Kidney tubule cell (primary cell): ENCODE measurements around the gene MRFAP1L1.
"Not testable (repeated sequence)": the region's sequence is repeated elsewhere in the genome, so short reads cannot be mapped to it uniquely, and the experiment has no call there.

ENCODE experiments used
- DNase-seq: peaks from one replicate; pipeline ENCODE4 v3.0.0-alpha.2; 2018; ENCODE audit warnings: low spot score

MRFAP1L1 gene

DNA sequence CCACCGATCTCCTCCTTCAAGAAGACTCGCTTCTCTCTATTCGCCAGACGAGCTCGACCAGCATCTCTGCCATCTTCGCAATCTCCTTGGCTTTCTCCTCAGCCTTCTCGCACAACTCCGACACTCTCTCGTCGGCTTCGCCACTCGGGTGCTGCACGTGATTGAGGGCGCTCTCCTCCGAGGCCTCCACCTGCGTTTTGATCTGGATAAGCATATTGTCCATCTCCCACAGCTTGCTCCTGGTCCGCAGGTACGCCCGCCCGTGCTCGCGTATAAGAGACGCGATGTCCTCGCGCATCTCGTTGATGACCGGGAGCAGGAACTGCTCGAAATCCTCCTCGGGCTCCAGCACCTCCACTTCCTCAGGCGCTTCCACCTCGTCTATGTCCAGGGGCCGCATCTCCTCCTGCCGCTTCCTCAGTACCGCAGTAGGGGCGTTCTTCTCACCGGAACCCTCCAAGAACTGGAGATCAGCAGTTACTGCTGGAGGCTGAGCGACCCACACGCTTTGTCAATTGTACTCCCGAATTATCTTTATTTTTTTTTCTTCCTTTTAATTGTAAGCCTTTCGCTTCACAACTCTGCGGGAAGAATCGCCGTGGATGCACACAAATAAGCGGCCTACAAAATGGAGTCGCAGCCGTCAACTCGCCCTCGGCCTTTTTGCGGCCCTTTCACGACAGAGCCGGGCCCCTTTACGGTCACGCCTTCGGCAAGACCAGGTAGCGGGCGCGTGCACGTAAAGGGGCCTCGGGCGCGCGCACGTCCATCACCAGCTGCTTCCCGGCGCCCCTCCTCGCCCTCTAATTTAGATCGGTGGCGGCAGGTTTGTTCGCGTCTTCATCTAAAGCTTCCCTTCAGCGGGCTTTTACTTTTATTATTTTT lies at the start of gene MRFAP1L1:
TSS of gene MRFAP1L1 (minus strand) at position 636 of the 885 bp plus-strand sequence. CDS start at position 400, 236 bp downstream.
- peak; percentile 97 for DNase-seq

DNA sequence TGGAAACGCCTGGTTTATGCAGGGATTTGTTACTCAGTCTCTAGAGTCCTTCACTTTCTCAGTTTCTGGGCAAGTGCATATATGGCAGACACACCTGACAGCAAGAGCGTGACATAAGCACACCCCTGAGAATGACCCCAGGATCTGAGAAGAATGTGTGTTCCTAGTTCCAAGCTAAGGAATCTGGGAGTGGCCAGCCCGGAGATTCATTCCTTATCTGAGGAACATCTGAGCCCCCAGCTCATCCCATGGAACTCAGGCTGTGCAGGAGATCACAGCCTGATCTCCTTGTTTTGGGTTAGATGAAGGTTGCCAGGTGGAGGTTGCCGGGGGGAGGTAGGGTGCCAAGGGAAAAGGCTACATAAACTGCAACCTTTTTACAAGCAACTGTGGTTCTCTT lies 49.1 kb upstream of the MRFAP1L1 start:
- no peak for DNase-seq

DNA sequence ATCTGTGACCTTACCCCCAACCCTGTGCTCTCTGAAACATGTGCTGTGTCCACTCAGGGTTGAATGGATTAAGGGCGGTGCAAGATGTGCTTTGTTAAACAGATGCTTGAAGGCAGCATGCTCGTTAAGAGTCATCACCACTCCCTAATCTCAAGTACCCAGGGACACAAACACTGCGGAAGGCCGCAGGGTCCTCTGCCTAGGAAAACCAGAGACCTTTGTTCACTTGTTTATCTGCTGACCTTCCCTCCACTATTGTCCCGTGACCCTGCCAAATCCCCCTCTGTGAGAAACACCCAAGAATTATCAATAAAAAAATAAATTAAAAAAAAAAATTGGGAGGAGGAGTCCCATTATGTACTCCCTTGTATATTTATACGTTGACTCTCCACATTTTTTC lies 46.7 kb upstream of the MRFAP1L1 start:
- not testable (repeated sequence) for DNase-seq

DNA sequence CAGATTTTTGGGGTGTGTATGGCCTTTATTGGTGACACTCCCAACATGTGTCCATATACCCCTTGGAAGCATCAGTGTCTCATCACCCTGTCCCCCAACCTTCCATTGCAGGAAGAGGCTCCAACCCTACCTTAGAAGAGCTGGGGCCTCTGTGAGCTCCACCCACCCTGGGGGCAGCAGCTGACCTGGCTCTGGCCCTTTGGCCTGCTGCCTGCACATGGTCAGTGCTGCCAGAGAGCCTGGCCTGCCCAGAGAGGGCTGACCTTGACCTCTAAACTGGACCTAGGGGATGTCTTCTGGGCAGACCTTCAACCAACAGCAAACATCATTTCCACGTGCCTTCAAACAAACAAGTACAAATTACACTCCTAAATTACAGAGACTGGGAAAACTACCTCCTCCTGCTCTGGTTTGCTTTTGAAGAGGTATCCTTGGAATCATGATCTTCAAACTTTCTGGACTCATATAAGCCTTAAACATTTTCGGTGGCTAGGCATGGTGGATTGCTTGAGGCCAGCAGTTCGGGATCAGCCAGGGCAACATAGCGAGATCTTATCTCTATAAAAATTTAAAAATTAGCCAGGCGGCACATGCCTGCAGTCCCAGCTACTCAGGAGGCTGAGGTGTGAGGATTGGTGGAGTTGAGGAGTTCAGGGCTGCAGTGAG lies 45.6 kb upstream of the MRFAP1L1 start:
- no peak for DNase-seq

DNA sequence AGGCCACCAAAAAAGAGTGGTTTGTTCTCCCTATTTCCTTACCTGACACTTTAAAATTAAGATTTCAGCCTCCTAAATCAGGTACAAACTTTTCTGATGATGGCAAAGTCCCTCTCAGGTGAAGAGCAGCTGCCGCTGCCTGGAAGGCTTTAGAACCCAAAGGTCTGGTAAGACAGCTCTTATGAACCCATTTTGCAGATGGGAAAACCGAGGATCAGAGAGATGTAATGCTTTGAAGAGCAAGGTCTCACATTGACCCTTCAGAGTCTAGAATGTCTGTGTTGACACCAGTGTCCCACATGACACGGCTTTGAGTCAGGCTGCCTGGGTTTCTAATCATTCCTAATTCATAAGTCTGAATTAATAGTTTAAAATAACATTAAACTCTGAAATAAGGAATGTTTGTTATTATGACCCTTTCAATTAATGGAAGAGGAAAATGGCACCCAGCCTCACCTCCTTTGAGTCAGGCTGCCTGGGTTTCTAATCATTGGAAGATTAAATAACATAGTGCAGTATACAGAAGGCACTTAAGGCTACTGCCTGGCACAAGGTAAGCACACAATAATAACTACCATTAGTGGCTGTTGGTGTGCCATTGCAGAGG lies 44.9 kb upstream of the MRFAP1L1 start:
- no peak for DNase-seq

DNA sequence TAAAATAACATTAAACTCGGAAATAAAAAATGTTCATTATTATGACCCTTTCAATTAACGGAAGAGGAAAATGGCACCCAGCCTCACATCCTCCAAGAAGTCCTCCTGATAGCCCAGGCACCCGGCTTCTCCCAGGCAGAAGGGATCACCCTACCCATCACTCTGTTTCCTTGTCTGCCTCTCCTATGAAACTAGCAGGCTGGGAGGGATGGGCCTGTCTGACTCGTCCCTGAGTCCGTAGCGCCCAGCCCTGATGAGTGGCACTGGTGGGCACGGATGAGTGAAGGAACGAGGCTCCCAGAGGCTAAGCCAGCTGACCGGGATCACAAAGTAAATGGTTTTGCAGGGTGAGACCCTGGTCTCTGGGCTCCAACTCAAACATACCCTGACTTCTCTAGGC lies 44.2 kb upstream of the MRFAP1L1 start:
- peak; percentile 64 for DNase-seq

DNA sequence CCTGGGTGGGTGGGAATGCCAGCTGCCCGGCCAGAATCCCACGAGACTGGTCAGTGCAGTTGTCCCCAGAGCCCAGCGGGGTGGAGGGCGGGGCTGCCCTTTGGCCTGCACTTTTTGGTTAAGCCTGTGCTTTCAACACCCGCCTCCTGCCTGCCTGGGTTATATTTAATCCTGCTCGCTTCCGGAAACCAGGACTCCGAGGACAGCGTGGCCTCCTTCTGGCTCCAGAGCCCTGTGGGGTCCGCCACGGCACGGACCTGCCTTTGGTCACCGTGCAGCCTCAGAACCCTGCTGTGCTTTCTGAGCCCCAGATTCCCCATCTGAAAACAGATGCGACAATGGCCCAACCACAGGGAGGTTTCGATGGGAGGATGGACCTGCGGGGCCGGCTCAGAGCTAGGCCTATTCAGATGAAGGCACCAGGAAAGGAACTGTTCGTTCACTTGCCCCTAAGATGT lies 43.5 kb upstream of the MRFAP1L1 start:
- DNase-seq = no peak

DNA sequence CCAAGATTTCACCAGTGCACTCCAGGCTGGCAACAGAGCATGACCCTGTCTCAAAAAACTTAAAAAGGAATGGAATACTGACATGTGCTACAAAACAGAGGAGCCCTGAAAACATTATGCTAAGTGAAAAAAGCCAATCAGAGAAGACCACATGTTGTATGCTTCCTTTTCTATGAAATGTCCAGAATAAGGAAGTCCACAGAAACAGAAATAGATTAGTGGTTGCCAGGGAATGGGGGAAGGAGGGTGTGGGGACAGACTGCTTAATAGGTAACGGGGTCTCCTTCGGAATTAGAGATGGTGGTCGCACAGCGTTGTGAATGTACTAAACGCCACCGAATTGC lies 42.8 kb upstream of the MRFAP1L1 start:
- no peak for DNase-seq

DNA sequence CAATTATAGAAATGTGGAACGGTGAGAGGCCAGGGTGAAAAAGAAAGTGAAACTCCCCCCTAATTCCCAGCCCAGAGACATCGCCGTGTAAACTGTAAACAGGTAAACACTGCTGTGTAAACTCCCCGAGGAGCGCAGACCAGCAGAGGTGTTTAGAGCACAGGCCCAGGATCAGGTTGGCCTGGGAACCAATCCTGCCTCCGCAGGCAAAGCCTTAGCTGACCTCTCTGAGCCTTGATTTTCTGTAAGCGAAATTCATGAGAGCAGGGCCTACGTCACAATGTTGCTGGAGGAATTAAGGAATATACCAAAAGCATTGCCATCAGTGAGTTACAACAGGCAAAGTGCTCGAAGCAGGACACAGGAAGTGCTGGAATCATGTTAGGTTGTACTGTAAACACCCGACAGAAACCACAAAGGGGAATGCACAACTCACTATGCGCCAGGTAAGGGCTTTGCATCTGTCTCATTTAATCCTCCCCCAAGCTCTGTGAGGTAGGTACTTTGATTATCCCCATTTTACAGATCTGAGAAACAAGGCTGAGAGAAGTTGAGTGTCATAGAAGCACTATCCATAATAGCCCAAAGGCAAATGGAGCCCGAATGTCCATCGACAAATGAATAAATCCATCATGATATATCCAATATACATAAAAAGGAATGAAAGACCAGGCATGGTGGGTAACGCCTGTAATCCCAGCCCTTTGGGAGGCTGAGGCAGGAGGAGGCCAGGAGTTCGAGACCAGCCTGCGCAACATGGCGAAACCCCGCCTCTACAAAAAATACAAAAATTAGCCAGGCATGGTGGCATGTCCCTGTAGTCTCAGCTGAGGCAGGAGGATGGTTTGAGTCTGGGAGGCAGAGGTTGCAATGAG lies 42.2 kb upstream of the MRFAP1L1 start:
- no peak for DNase-seq

DNA sequence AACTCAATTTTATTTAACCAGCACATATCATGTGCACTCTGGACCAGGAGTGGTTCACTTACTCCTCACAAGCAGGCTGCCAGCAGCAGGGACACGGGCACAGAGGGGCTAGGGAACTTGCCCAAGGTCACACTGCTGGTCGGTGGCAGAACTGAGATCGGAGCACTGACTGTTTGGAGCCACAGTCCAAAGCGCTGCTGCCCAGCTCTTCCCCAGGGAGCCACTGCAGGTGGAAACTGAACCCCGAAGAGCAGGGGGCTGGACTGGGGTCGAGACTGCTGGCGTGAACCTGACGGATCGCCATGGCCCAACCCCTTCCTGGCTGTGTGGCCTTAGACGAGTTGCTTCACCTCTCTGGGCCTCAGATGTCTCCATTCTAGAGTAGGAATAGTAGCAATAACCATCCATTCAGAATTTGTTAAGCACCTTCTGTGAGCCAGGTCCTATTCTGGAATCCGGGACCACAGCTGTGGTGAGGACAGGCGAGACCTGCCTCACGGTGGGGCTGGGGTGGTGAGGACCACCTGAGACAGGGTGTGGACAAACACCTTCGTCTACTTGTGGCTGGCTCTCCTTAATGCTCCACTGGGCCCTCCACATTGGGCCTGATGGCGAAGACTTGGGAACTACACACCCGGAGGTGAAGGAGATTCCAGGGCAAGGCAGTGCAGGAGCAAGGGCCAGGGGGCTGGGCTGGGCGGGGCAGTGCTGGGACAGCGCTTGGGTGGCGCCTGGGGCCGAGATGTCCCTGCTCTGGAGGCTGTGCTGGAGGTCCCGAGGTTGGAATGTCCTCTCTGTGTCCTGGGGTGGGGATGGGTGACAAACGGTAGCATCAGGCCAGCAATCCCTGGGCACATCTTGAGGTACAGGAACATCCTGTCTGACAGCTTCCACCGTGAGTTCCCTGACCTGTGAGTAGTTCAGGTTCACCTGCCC lies 40.9 kb upstream of the MRFAP1L1 start:
- DNase-seq = no peak

DNA sequence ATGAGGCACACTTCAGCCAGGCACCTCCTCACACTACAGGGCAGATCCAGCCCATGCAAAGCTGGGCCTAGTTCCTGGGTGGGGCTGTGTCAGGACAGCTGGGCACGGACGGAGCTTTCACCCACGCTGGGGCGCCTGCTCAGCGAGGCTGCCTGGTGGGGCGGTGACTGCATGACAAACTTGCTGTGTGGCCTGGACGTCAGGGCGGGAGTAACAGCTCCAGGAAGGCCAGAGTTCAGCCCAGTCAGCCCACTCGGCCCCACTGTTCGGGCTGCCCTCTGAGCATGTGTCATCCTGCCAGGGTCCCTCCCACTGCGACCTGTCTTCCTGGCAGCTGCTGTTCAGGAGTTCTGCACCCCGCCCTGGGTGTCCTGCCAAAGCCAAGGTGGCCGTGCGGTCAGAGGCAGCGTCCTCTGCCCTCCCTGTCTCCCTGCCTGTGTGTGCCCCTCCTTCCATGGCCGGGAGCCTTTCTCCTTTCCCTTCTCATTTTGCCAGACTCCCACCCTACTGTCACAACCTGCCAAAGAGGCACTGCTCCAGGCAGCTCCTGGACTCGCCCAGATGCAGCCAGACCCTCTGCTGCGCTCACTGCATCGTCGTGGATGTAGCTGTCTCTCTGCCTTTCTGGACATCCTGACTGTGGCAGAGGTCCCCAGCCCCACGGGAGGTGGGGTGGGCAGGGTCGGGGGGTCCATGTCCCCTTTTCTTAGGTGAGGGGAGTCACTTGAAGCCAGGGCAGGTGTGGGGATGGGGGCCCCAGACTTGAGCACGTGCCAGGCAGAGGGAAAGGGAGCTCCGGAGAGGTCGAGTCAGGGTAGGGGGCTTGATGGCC lies 39.9 kb upstream of the MRFAP1L1 start:
- DNase-seq = peak; percentile 89

DNA sequence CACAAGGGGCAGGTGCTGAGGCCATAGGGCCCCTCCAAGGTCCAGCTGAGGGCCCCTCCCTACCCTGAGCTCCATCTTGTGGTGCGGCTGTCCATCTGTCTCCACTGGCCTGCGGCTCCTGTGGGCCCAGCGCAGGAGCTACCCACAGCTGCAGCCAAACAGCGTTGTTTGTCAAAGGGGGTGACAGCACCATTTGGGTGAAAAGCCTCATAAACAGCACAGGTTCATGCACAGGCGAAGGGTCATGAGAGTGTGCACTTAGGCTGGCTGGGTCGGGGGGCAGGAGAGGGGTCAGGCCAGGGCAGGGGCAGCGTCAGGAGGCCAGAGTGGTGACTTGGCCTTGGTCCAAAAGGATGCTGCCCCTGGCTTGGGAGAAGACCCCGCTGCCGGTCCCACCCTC lies 38.6 kb upstream of the MRFAP1L1 start:
- DNase-seq = no peak

DNA sequence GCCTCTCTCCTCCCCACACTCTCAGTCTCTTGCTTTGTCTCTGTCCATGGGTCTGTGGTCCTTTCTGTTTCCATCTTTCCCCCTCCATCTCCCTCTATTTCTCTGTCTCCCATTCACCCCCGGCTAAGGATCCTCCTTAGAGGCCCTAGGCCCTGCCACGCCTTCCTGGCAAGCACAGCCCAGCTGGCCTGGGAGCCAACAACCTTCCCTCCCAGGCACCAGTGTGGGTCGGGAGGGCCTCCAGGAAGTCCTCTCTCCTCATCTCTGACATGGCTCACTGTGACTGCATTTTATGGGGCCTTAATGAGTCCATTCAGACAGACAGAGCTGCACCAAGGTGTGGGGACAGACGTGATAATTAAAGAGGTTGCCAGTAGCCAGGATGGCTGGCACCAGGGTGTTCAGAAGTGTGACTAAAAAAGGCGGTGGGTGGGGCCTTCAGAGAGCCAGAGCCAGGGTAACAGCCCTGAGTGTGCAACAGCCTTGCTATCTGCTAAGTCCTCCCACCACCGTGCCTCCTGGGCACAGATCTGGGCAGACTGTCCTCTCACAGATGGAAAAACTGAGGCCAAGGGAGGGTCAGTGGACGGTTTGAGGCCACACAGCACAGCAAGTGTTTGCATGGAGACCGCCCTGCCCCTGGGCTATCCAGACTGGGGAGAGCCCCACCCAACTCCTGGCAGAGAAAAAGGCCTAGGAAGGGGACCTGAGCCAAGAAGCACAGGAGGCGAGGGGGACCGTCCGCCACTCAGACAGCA lies 37.8 kb upstream of the MRFAP1L1 start:
- DNase-seq = peak; percentile 54

DNA sequence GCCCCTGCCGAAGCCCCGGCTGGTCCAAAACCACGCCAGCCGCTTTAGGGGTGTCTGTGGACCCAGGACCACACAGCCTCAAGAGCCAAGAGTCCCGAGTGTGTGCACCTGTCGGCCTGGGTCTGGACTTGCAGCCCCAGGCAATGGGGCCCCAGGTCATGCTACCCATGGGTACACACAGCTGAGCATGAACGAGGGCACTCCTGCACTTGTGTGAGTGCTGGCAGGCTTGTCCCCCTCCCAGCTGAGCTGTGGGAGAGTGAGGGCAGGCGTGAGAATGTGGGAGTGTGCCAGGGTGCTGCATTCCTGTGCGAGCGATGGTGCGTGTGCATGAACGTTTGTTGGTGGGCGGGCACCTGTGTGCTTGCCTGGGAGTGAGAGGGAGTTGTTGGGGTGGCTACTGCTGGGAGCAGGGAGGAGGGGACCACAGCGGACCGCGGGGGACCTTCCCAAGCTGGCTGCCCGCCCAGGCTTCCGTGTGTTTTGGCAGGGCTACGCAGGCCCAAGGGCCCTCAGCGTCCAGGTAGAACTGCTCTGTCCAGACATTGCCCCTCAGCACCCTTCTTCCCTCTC lies 37.1 kb upstream of the MRFAP1L1 start:
- DNase-seq = peak; percentile 61

DNA sequence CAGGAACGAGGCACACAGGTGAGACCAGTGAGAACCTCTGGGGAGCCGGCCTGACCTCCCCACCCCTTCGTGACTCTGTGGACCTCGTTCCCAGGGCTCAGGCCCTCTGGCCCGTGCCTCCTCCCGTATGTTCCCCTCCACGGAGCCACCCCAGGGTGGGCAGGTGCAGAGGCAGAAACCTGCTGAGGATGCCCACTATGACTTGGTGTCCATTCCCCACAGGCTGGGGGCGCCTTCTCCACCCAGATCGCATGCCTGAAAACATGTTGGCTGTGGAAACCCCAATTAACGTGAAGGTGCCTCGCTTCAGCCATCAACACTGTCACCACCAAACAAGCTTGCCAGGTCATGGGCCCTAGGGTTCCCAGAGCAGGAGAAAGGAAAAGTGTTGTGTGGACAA lies 33.3 kb upstream of the MRFAP1L1 start:
- DNase-seq = no peak

DNA sequence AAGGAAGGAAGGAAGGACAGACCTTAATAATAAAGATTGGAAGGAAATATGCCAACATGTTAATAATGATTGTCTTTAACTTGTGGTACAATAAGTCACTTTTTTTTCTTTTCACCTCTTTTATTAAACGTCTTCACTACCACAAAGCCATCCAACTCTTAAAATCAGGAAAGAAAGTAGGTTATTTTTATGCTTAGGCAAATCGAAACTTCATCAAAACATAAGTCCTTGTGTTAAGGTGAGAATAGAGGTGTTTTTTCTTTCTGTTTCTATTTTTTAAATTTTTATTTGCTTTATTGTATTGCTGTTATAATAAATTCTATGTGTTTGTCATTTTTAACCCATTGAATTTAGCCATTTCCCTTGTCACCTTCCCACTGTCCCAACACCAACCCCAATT lies 32.8 kb upstream of the MRFAP1L1 start:
- no peak for DNase-seq

DNA sequence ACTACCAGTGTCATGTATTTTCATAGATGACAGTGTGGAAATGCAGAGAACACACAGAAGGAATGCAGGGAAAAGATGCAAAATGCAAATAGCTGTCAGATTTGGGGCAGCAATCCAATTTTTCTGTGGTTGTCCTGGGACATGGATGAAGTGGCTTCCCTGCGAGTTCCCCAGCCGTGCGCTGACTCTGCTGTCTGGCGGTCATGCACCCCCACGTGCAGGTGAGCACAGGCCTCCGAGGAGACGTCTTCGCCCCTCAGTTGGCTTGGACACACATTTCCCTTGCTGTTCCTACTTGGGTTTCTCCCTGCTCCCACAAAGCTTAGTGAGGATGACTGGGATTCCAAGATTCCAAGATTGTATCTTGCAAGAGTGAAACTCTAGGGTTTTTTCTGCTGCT lies 30.7 kb upstream of the MRFAP1L1 start:
- no peak for DNase-seq

DNA sequence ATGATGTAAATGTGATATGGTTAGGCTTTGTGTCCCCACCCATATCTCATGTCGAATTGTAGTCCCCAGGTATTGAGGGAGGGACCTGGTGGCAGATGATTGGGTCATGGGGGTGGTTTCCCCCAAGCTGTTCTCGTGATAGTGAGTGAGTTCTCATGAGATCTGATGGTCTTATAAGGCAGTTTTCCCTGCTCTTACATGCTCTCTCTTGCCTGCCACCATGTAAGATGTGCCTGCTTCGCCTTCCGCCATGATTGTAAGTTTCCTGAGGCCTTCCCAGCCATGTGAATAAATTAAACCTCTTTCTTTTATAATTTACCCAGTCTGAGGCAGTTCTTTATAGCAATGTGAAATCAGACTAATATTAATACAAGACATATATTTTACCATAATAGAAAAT lies 30.3 kb upstream of the MRFAP1L1 start:
- no peak for DNase-seq
